ENCODE data around the gene CLEC2A.

CLEC2A gene

DNA sequence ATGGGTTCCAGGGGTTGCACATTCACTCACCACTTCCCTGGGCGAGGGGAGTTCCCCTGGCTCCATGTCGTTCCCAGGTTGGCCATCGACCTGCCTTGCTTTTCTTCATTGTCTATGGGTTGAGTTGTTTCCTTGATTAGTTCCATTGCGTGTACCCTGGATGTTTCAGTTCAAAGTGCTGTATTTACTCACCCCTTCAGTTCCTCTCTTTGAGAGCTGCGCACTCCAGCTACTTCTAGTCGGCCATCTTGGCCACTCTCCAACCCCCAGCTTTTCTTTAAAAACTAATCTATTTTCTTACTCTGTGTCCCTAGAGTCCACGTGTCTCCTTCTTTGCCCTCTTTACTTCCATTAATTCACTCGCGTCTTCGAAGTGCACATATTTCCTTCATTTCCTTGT is 11.7 kb downstream of the CLEC2A start:
- H3K27me3 ChIP-seq (ENCODE audit: insufficient read depth, poor library complexity, severe bottlenecking) = no peaks in the 10 kb centered on the region
- TF ChIP-seq GABPA (IDR thresholded peaks at IDR 0.05; ENCODE audit: low read depth) = no peak
- TF ChIP-seq SPI1 (IDR thresholded peaks at IDR 0.05; ENCODE audit: borderline replicate concordance, low read depth) = no peak
- TF ChIP-seq, protein P1, sequence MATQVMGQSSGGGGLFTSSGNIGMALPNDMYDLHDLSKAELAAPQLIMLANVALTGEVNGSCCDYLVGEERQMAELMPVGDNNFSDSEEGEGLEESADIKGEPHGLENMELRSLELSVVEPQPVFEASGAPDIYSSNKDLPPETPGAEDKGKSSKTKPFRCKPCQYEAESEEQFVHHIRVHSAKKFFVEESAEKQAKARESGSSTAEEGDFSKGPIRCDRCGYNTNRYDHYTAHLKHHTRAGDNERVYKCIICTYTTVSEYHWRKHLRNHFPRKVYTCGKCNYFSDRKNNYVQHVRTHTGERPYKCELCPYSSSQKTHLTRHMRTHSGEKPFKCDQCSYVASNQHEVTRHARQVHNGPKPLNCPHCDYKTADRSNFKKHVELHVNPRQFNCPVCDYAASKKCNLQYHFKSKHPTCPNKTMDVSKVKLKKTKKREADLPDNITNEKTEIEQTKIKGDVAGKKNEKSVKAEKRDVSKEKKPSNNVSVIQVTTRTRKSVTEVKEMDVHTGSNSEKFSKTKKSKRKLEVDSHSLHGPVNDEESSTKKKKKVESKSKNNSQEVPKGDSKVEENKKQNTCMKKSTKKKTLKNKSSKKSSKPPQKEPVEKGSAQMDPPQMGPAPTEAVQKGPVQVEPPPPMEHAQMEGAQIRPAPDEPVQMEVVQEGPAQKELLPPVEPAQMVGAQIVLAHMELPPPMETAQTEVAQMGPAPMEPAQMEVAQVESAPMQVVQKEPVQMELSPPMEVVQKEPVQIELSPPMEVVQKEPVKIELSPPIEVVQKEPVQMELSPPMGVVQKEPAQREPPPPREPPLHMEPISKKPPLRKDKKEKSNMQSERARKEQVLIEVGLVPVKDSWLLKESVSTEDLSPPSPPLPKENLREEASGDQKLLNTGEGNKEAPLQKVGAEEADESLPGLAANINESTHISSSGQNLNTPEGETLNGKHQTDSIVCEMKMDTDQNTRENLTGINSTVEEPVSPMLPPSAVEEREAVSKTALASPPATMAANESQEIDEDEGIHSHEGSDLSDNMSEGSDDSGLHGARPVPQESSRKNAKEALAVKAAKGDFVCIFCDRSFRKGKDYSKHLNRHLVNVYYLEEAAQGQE (IDR thresholded peaks at IDR 0.05; ENCODE audit: insufficient replicate concordance, low read depth) = no peak
- TF ChIP-seq, protein P2, sequence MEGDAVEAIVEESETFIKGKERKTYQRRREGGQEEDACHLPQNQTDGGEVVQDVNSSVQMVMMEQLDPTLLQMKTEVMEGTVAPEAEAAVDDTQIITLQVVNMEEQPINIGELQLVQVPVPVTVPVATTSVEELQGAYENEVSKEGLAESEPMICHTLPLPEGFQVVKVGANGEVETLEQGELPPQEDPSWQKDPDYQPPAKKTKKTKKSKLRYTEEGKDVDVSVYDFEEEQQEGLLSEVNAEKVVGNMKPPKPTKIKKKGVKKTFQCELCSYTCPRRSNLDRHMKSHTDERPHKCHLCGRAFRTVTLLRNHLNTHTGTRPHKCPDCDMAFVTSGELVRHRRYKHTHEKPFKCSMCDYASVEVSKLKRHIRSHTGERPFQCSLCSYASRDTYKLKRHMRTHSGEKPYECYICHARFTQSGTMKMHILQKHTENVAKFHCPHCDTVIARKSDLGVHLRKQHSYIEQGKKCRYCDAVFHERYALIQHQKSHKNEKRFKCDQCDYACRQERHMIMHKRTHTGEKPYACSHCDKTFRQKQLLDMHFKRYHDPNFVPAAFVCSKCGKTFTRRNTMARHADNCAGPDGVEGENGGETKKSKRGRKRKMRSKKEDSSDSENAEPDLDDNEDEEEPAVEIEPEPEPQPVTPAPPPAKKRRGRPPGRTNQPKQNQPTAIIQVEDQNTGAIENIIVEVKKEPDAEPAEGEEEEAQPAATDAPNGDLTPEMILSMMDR (IDR thresholded peaks at IDR 0.05; ENCODE audit: insufficient read depth, low read length) = no peak
- TF ChIP-seq POLR2AphosphoS5 (IDR thresholded peaks at IDR 0.05; ENCODE audit: low read depth) = no peak
- H3K27ac ChIP-seq (replicated peaks) = no peak overlapping the region
- DNase-seq (ENCODE audit: low read depth in 1 of 2, low spot score in 1 of 2) = no peak
- no peak overlapping the region for H3K4me3 ChIP-seq (replicated peaks; ENCODE audit: insufficient read depth, low read length)

DNA sequence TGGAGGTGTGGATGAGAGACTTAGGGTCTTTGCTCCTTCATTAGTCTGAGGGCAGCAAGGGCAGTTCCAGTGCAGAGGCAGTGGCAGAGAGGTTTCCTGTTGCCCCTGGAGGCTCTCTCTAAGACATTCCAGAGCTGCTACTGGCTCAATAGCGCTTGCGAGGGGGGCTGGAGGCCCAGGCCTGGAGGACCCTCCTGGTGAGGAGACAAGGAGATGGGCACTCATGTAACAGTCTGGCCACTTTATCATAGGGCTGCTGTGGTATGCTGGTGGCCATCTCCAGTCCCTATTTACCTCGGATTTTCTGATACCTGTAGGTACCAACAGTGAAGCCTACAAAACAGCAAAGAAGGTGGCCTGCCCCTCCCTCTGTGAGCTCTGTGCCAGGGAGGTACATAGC is 12.7 kb downstream of the CLEC2A start:
- Histone ChIP-seq H3K4me3 (replicated peaks; ENCODE audit: insufficient read depth, low read length) (no peak overlapping the region), H3K27ac (replicated peaks) (no peak overlapping the region), H3K27me3 (ENCODE audit: insufficient read depth, poor library complexity, severe bottlenecking) (no peaks in the 10 kb centered on the region)
- DNase-seq (ENCODE audit: low read depth in 1 of 2, low spot score in 1 of 2) = no peak
- TF ChIP-seq, protein P1 (IDR thresholded peaks at IDR 0.05; ENCODE audit: insufficient replicate concordance, low read depth) = no peak
- no peak for TF ChIP-seq POLR2AphosphoS5 (IDR thresholded peaks at IDR 0.05; ENCODE audit: low read depth)
- TF ChIP-seq GABPA (IDR thresholded peaks at IDR 0.05; ENCODE audit: low read depth) = no peak
- TF ChIP-seq, protein P2 (IDR thresholded peaks at IDR 0.05; ENCODE audit: insufficient read depth, low read length) = no peak

DNA sequence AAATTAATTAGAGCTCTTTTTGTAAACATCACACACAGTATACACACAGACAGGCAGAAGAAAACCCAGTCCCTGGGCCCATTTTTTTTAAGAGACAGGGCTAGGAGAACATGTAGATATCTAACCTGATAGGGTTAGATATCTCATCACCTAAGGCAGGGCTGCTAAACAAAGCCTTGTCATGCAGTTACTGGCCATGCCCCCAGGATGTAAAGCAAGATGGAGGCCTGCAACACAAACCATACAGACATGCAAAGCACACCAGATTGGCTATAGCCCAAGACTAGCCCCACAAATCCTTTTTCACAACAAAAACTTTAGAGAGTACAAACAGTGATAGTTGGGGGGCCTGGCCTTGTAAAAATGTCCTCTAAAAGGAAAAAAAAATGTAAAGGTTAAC is 20.5 kb downstream of the CLEC2A start:
- Histone ChIP-seq H3K27ac (replicated peaks) (no peak overlapping the region), H3K4me3 (replicated peaks; ENCODE audit: insufficient read depth, low read length) (no peak overlapping the region), H3K27me3 (ENCODE audit: insufficient read depth, poor library complexity, severe bottlenecking) (no peaks in the 10 kb centered on the region)
- DNase-seq (ENCODE audit: low read depth in 1 of 2, low spot score in 1 of 2) = no peak
- no peak for TF ChIP-seq SPI1 (IDR thresholded peaks at IDR 0.05; ENCODE audit: borderline replicate concordance, low read depth)
- TF ChIP-seq, protein P2 (IDR thresholded peaks at IDR 0.05; ENCODE audit: insufficient read depth, low read length) = no peak
- TF ChIP-seq GABPA (IDR thresholded peaks at IDR 0.05; ENCODE audit: low read depth) = no peak
- TF ChIP-seq, protein P1 (IDR thresholded peaks at IDR 0.05; ENCODE audit: insufficient replicate concordance, low read depth) = no peak
- TF ChIP-seq POLR2AphosphoS5 (IDR thresholded peaks at IDR 0.05; ENCODE audit: low read depth) = no peak

Measured in HL-60 (cell line).